K562 (cell line): ENCODE measurements around the gene ACTN2. TPM values are rescaled to one million over a fixed set of nuclear protein-coding genes. Genes with fewer than 3 reads are reported as not detected.

Source experiments
- CREB3L1 ChIP-seq: fragments of 450-650 bp; IDR thresholded peaks from 2 replicates; pipeline ENCODE4 v1.6.1; 2014; ENCODE audit warnings: low read depth, mild to moderate bottlenecking, moderate library complexity, borderline replicate concordance
- DPF2 ChIP-seq: fragments of 450-650 bp; IDR thresholded peaks from 2 replicates; pipeline ENCODE4 v1.6.1; 2016
- EGR1 ChIP-seq: fragments of 450-650 bp; conservative IDR thresholded peaks from 2 replicates; pipeline ENCODE4 v1.6.1; 2017; ENCODE audit warnings: mild to moderate bottlenecking
- RCOR1 ChIP-seq, 2 experiments: IDR thresholded peaks; 2 replicates each; pipeline ENCODE4 v1.6.1; 2012; ENCODE audit warnings: low read depth in 2 of 2, low read length in 2 of 2, borderline replicate concordance in 1 of 2, improper control_type of control experiment in 1 of 2
- TSHZ1 ChIP-seq: fragments of 250-450 bp; sonication (Bioruptor Pico); IDR thresholded peaks from 2 replicates; pipeline ENCODE4 v1.4.0; 2020; ENCODE audit warnings: mild to moderate bottlenecking, moderate library complexity
- polyA plus RNA-seq, 8 experiments: library from polyadenylated mRNA; depleted of rRNA in 4 of 8; stranded (reverse) in 5 of 8; unstranded in 3 of 8; fragments of >200 nt; fragmentation: Nextera tagmentation in 2 of 8; fragmentation: Illumina TruSeq in 1 of 8; extraction: Ambion mirVana in 2 of 8; extraction: Trizol in 1 of 8; gene quantifications; 2 replicates each; pipeline versions ENCODE4 v1.2.1 to v1.2.3, GENCODE V29; 2011 to 2014; ENCODE audit warnings: inconsistent platforms in 1 of 8, missing spikeins in 1 of 8
- total RNA-seq, 7 experiments: library from RNA; depleted of rRNA in 6 of 7; stranded (reverse); fragments of >200 nt in 6 of 7; fragmentation: Illumina TruSeq in 2 of 7; extraction: Trizol in 2 of 7; gene quantifications; 2 replicates each; pipeline versions ENCODE4 v1.2.1 to v1.2.3, GENCODE V29; 2011 to 2021; ENCODE audit warnings: low replicate concordance in 1 of 7

The ACTN2 gene
- total and polyA plus RNA-seq, 9 of the 15 experiments (the other 6 are each of a cell fraction or from before 2014, with no cell fraction given), result 0.18 to 0.94 (median 0.42) TPM

- no peak for TF ChIP-seq TSHZ1 (CRISPR knock-in tag)
- TF ChIP-seq DPF2, result peak; percentile 54; the same call in 1 of the 2 replicates
- peak in 1 of 2 experiments; percentile 27; a peak in 1 of 4 replicates for TF ChIP-seq RCOR1 (IDR thresholded peaks at IDR 0.05; ENCODE audit: borderline replicate concordance in 1 of 2, low read depth in 2 of 2, low read length in 2 of 2)
- TF ChIP-seq CREB3L1, result peak; percentile 20; the same call in 1 of the 2 replicates
- peak; percentile 86 for TF ChIP-seq EGR1
Measured at GRCh38 chr1:236753964-236754363, 67.7 kb downstream of the ACTN2 start (continued).
